Subcutaneous adipose tissue (tissue), 4 donors: ENCODE data around the gene TTC27. TPM values are rescaled to one million over a fixed set of nuclear protein-coding genes. Genes with fewer than 3 reads are reported as not detected.

Experiments
- total RNA-seq, 4 donors: library from RNA; depleted of rRNA; stranded (reverse); fragments of >200 nt; gene quantifications; one replicate each; pipeline ENCODE4 v1.1.0, GENCODE V29; 2016
- TF ChIP-seq, protein P1 (sequence below): fragments of 450-650 bp; IDR thresholded peaks from one replicate; pipeline ENCODE4 v1.5.1; 2016; ENCODE audit warnings: low read depth, mild to moderate bottlenecking, control low read depth, antibody characterized with exemption, moderate library complexity

Gene TTC27
- total RNA-seq, 4 donors from 2014 or later = 13.6 to 18.6 (median 15.5) TPM

DNA sequence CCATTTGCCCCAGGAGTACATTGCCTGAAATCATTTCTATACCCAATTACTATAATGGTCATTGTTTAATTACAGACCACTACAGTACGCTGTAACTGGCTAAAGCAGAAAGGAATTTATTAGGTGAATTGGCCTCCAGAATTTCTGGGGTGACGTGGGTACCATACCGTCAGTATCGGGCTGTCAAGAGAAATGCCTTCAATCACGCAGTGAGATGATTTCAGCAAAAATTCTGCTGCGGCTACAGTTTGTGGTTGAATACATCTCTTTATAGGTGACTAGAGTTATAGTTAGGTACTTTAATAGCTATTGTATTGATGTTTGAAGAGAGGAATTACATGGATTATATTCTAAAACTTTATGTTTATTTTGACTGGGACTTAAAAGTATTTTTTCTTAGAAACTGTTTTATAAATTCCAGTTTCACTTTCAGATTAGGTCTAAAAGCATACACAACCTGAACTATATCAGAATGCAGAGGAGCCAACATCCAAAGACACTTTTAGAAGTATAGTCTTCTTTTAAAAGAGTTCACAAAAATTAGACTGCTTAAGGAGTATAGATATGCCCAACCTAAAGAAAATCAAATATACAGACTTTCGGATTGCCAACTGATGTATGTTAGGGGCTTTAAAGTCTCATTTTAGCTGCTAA, 128.4 kb downstream of the TTC27 start:
- TF ChIP-seq, protein P1, sequence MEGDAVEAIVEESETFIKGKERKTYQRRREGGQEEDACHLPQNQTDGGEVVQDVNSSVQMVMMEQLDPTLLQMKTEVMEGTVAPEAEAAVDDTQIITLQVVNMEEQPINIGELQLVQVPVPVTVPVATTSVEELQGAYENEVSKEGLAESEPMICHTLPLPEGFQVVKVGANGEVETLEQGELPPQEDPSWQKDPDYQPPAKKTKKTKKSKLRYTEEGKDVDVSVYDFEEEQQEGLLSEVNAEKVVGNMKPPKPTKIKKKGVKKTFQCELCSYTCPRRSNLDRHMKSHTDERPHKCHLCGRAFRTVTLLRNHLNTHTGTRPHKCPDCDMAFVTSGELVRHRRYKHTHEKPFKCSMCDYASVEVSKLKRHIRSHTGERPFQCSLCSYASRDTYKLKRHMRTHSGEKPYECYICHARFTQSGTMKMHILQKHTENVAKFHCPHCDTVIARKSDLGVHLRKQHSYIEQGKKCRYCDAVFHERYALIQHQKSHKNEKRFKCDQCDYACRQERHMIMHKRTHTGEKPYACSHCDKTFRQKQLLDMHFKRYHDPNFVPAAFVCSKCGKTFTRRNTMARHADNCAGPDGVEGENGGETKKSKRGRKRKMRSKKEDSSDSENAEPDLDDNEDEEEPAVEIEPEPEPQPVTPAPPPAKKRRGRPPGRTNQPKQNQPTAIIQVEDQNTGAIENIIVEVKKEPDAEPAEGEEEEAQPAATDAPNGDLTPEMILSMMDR = no peak

DNA sequence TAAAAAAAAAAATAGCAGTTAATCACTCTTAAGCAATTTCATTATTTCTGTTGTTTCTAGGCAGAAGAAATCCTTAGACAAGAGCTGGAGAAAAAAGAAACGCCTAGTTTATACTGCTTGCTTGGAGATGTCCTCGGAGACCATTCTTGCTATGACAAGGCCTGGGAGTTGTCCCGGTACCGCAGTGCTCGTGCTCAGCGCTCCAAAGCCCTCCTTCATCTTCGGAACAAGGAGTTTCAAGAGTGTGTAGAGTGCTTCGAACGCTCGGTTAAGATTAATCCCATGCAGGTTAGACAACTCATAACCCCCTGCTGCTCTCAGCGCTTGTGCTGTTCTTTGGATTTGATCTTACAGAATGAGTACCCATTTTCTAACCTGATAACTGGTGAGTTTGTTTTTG, 130.4 kb downstream of the TTC27 start:
- TF ChIP-seq, protein P1 = no peak

- TF ChIP-seq, protein P1 = no peak
These were observed 132.8 kb downstream of the TTC27 start for GRCh38 chr2:32760628-32761027.

DNA sequence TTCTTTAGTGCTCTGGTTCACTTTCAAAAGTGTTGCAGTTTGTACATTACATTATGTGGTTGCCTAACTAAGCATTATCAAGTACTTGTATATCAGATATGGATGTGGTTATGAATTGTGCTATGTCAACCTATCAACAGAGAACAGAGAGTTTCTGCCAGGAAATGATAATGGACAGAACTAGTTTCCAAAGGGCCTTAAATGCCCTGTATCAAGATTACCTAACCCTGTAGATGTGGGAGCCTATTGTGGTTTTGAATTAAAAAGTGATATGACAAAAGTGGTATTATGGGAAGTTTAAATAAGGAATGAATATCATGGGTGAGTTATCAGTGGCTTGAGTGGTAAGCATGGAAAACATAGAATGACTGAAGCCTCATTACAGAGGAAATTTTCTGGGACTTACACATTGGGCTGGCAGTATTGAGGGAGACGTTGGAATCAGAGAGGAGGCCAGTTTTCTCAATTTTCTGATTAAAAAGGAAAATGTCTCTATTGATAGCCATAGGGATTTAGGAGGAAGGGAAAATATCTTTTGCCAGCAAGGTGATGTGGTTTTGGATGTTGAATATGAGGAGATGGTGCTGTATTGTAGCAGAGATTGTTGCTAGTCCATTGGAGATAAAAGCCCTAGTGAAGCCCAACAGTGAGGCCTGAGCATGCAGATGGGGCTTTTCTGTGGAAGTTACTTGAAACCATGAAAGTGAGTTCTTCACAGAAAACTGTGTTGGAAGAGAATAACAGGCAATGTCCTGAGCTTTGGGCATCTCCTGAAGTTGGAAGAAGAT, 140.7 kb downstream of the TTC27 start:
- TF ChIP-seq, protein P1 = no peak

DNA sequence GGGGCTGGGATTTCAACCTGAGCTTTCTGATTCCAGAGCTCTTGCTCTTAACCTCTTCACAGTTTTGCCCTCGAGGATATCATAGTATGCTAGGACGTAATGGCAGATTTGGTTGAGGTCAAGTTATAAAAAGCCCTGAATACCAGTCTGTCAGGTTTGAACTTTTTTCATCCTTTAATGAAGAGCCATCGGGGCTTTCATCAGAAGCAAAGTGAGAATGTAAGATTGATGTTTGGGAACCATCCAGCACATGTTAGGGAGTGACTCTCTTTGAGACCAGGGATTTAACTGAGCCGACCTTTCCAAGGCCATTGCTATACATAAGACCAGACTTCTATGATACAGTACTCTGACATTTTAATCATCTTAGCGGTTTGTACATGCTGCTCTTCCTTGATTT, 142.5 kb downstream of the TTC27 start:
- TF ChIP-seq, protein P1 = no peak

- TF ChIP-seq, protein P1 = no peak
These were observed 145.0 kb downstream of the TTC27 start for GRCh38 chr2:32772638-32773447.

DNA sequence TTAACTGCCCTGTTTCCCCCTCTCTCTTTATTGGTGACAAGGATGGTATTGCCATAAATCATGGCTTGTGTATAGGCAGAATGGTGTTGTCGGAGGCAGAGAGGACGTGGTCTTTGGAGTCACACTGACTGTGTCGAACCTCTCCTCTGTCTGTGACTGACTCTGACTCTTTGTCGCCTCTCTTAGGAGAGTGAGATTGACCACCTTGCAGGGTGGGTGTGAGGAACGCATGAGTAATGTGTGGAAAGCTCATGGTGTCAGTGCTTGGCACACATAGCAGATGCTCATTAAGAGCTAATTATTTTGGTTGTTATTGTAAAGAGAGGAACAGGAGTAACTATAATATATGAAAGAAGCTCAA, 145.6 kb downstream of the TTC27 start:
- TF ChIP-seq, protein P1 = no peak
